ENCODE results near the gene ADRB1. TPM values are rescaled to one million over a fixed set of nuclear protein-coding genes. Genes with fewer than 3 reads are reported as not detected.
A peak's percentile ranks its signal among the peaks of the same experiment; 100 is the strongest.

ADRB1 gene
- total and polyA plus RNA-seq, 2 donors from 2014 or later = 0.72 to 1.4 TPM

DNA sequence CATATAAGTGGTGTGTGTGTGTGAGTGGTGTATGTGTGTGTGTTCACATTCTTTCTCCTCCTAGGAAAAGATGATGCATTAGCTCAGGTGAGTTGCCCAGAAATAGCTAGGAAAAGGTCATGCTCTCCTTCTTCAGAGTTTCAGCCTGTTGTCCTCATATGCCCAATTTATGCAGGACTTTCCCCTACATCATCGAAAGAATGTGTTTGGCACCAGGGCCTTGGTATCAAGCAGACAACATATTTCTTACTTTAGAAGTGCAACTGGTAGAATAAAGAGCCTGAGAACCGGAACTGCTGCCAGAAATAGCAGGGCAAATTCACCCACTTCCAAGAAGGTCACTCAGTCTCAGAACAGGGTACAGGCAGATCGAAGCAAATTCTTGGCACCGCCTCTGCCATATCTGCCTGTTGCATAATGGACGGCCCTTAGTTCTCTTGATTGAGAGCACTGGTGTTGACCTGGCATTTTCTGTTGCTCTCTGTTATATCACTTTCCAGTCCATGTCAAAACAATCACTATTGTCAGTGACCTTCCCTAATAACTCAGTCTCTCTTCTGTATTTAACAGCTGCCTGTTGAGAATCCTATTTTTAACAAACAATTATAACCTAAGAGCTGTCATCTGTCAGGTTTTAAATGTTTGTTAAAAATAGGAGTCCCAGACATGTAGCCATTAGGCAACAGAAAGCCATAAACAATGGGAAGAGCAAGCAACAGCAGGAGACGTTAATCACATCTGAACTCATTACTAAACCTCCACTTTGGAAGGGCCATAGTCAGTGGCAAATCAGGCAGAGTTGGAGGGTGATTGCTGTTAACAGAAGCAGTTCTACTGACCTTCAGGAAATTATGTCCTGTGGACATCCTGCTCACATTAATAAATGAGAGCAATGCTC, 20.7 kb downstream of the ADRB1 start:
- Histone ChIP-seq H3K4me1 (ENCODE audit: control insufficient read depth in 2 of 3, insufficient read depth in 2 of 3, low read depth in 1 of 3, low read length in 3 of 3) (no peaks in the 10 kb centered on the region), H3K27ac (ENCODE audit: low read depth in 2 of 2, low read length in 2 of 2) (peak overlapping the region in 1 of 2 donors; percentile 25), H3K27me3 (ENCODE audit: control insufficient read depth, insufficient read depth, low read length) (no peaks in the 10 kb centered on the region), H3K36me3 (ENCODE audit: control insufficient read depth in 2 of 3, insufficient read depth in 3 of 3, low read length in 3 of 3) (no peaks in the 10 kb centered on the region), H3K4me3 (ENCODE audit: low read length in 3 of 3) (no peak overlapping the region), H3K9ac (ENCODE audit: low read length in 3 of 3) (no peak overlapping the region), H3K9me3 (ENCODE audit: control insufficient read depth in 2 of 3, insufficient read depth in 1 of 3, low read length in 3 of 3) (no peaks in the 10 kb centered on the region)
- FAIRE-seq (no peak), DNase-seq (no peak)
- TF ChIP-seq, protein P1, sequence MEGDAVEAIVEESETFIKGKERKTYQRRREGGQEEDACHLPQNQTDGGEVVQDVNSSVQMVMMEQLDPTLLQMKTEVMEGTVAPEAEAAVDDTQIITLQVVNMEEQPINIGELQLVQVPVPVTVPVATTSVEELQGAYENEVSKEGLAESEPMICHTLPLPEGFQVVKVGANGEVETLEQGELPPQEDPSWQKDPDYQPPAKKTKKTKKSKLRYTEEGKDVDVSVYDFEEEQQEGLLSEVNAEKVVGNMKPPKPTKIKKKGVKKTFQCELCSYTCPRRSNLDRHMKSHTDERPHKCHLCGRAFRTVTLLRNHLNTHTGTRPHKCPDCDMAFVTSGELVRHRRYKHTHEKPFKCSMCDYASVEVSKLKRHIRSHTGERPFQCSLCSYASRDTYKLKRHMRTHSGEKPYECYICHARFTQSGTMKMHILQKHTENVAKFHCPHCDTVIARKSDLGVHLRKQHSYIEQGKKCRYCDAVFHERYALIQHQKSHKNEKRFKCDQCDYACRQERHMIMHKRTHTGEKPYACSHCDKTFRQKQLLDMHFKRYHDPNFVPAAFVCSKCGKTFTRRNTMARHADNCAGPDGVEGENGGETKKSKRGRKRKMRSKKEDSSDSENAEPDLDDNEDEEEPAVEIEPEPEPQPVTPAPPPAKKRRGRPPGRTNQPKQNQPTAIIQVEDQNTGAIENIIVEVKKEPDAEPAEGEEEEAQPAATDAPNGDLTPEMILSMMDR (IDR thresholded peaks at IDR 0.05; ENCODE audit: borderline replicate concordance, extremely low read depth, insufficient read depth) = no peak
- intact Hi-C loops (cut with DNase I) = no loop called here

DNA sequence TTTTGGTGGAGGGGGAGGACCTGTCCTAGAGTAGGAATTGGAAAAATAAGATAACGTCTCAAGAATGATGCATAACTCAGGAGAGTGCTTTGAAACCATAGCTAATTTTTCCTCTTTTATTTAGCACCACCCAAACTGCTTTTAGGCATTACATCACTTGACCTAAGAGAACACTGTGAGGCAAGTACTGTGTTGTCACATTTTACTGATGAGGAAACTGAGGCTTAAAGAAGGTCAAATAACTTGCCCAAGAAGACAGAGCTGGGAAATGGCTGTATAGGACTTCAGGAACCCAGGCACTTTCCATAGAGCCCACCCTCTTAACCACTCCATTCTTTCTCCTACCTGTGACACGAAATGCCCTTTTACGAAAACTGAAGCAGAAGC, 21.4 kb downstream of the ADRB1 start:
- TF ChIP-seq, protein P1 (IDR thresholded peaks at IDR 0.05; ENCODE audit: borderline replicate concordance, extremely low read depth, insufficient read depth) = no peak
- H3K4me3 ChIP-seq (ENCODE audit: low read length in 3 of 3) = no peak overlapping the region
- no peak for FAIRE-seq

DNA sequence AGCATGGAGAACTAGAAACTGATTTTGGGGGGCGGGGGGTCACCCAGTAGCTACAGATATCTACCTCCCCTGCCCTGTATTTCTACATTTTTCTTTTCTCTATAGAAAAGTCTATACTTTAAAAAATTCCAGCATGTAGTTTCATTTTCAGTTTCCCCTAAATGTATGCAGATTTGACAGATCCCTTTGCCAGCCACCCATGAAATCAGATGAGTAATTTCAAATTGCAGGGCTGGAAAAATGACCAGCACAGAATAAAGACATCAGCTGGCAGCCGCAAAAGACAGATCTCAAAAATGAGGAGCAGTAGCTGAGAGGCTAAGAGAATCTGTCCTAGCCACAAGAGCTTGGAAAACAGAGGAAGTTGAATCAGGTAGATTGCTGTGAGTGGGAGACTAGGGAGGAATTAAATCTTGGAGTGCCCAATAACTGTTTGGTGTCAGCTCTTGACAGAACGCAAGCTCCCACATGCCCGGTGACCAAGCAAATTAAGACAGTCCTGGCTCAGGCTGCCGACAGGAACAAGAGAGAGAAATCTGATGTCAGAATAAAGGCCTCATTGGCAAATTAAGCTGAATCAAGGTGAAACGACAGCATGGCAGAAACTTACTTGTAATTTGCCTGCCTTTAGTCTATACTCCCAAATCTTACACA, 24.5 kb downstream of the ADRB1 start:
- no peak overlapping the region for H3K27ac ChIP-seq (ENCODE audit: low read depth in 2 of 2, low read length in 2 of 2)

More for the DNA sequence above, 21.4 kb downstream of the ADRB1 start:
- H3K9ac ChIP-seq (ENCODE audit: low read length in 3 of 3) = no peak overlapping the region
- intact Hi-C loops (cut with DNase I) = no loop called here
- no peaks in the 10 kb centered on the region for H3K36me3 ChIP-seq (ENCODE audit: control insufficient read depth in 2 of 3, insufficient read depth in 3 of 3, low read length in 3 of 3)
- no peak overlapping the region for H3K27ac ChIP-seq (ENCODE audit: low read depth in 2 of 2, low read length in 2 of 2)
- H3K27me3 ChIP-seq (ENCODE audit: control insufficient read depth, insufficient read depth, low read length) = no peaks in the 10 kb centered on the region
- no peaks in the 10 kb centered on the region for H3K9me3 ChIP-seq (ENCODE audit: control insufficient read depth in 2 of 3, insufficient read depth in 1 of 3, low read length in 3 of 3)
- H3K4me1 ChIP-seq (ENCODE audit: control insufficient read depth in 2 of 3, insufficient read depth in 2 of 3, low read depth in 1 of 3, low read length in 3 of 3) = no peaks in the 10 kb centered on the region
- no peak for DNase-seq

More for the DNA sequence above, 24.5 kb downstream of the ADRB1 start:
- H3K36me3 ChIP-seq (ENCODE audit: control insufficient read depth in 2 of 3, insufficient read depth in 3 of 3, low read length in 3 of 3) = no peaks in the 10 kb centered on the region
- no peaks in the 10 kb centered on the region for H3K4me1 ChIP-seq (ENCODE audit: control insufficient read depth in 2 of 3, insufficient read depth in 2 of 3, low read depth in 1 of 3, low read length in 3 of 3)
- no peaks in the 10 kb centered on the region for H3K27me3 ChIP-seq (ENCODE audit: control insufficient read depth, insufficient read depth, low read length)
- no peak overlapping the region for H3K9ac ChIP-seq (ENCODE audit: low read length in 3 of 3)
- H3K9me3 ChIP-seq (ENCODE audit: control insufficient read depth in 2 of 3, insufficient read depth in 1 of 3, low read length in 3 of 3) = no peaks in the 10 kb centered on the region
- DNase-seq (no peak), FAIRE-seq (no peak)
- no peak overlapping the region for H3K4me3 ChIP-seq (ENCODE audit: low read length in 3 of 3)
- intact Hi-C loops (cut with DNase I) = no loop called here
- TF ChIP-seq, protein P1 (IDR thresholded peaks at IDR 0.05; ENCODE audit: borderline replicate concordance, extremely low read depth, insufficient read depth) = no peak
